ENCODE data around the gene ELOVL2.

ELOVL2 gene

DNA sequence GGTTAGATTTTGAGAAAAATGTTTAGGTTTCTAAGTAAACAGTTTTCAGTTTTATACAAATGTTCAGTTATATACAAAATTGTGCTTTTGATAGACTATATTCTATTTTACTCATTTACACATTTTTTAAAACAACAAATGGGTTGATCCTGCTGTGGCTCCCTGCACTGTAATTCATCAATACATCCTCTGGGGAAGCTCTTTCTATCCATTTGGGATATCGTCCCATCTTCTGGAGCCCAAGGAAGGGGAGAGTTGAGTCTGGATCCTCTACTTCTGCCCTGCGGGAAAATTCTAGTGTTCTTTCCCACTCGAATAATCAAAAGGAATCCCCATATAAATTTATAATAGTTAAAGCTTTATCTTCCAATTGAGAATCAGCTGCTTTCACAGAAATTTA, 82.3 kb downstream of the ELOVL2 start:
- TF ChIP-seq, protein P1, sequence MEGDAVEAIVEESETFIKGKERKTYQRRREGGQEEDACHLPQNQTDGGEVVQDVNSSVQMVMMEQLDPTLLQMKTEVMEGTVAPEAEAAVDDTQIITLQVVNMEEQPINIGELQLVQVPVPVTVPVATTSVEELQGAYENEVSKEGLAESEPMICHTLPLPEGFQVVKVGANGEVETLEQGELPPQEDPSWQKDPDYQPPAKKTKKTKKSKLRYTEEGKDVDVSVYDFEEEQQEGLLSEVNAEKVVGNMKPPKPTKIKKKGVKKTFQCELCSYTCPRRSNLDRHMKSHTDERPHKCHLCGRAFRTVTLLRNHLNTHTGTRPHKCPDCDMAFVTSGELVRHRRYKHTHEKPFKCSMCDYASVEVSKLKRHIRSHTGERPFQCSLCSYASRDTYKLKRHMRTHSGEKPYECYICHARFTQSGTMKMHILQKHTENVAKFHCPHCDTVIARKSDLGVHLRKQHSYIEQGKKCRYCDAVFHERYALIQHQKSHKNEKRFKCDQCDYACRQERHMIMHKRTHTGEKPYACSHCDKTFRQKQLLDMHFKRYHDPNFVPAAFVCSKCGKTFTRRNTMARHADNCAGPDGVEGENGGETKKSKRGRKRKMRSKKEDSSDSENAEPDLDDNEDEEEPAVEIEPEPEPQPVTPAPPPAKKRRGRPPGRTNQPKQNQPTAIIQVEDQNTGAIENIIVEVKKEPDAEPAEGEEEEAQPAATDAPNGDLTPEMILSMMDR (IDR thresholded peaks at IDR 0.05; ENCODE audit: insufficient read depth, low read length, poor library complexity, severe bottlenecking), result no peak
- no peak for TF ChIP-seq EZH2phosphoT487 (conservative IDR thresholded peaks at IDR 0.05; ENCODE audit: low read length)
- Histone ChIP-seq H3K36me3 (ENCODE audit: low read length) (peaks cover 7% of the 10 kb centered on the region; the same call in 1 of the 2 replicates), H3K9me2 (replicated peaks; ENCODE audit: insufficient read depth, low read length) (no peaks in the 10 kb centered on the region), H3K4me2 (ENCODE audit: low read depth, low read length, poor library complexity, severe bottlenecking) (no peak overlapping the region), H3K9me3 (ENCODE audit: insufficient read depth, low read length) (peaks cover 7% of the 10 kb centered on the region; the same call in 1 of the 2 replicates), H4K20me1 (ENCODE audit: low read depth, low read length) (no peaks in the 10 kb centered on the region), H3K79me2 (ENCODE audit: insufficient read depth, low read length) (no peaks in the 10 kb centered on the region), H3K4me3 (ENCODE audit: insufficient read depth, low read length, poor library complexity, severe bottlenecking) (no peak overlapping the region), H3K9ac (ENCODE audit: low read length) (no peak overlapping the region), H3K27me3 (ENCODE audit: low read length) (no peaks in the 10 kb centered on the region; the same call in 1 of the 2 replicates), H3K27ac (ENCODE audit: low read depth, low read length) (no peak overlapping the region), H3F3A (ENCODE audit: insufficient read depth) (no peaks in the 10 kb centered on the region), H2AFZ (ENCODE audit: low read depth, low read length, severe bottlenecking) (no peak overlapping the region)

DNA sequence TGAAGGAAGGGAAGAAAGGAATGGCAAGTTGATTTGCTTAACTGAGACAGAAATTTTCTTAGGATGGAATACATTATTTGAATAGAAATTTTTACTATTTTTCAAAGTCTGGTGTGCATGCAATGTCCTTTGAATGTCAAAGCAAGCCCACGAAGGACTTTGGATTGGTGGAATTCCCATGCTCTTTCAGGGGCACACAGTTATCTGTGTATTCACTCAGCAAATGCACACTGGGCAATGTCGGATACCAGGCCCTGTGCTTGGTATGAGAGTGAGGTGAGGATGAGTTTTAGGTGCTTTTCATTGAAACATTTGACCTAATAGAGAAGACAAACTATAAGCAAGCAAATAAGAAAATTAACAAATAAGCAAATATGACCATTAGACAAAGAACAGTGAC, 83.9 kb downstream of the ELOVL2 start:
- no peak overlapping the region for H3K27ac ChIP-seq (ENCODE audit: low read depth, low read length)
- no peaks in the 10 kb centered on the region for H3K27me3 ChIP-seq (ENCODE audit: low read length)
- H3K4me3 ChIP-seq (ENCODE audit: insufficient read depth, low read length, poor library complexity, severe bottlenecking), result no peak overlapping the region
- no peaks in the 10 kb centered on the region for H3K9me2 ChIP-seq (replicated peaks; ENCODE audit: insufficient read depth, low read length)
- H3K36me3 ChIP-seq (ENCODE audit: low read length), result no peaks in the 10 kb centered on the region
- TF ChIP-seq EZH2phosphoT487 (conservative IDR thresholded peaks at IDR 0.05; ENCODE audit: low read length), result no peak
- TF ChIP-seq, protein P1 (IDR thresholded peaks at IDR 0.05; ENCODE audit: insufficient read depth, low read length, poor library complexity, severe bottlenecking), result no peak
- H3K79me2 ChIP-seq (ENCODE audit: insufficient read depth, low read length), result no peaks in the 10 kb centered on the region
- no peak overlapping the region for H2AFZ ChIP-seq (ENCODE audit: low read depth, low read length, severe bottlenecking)
- no peak overlapping the region for H3K9ac ChIP-seq (ENCODE audit: low read length)
- H3K4me2 ChIP-seq (ENCODE audit: low read depth, low read length, poor library complexity, severe bottlenecking), result no peak overlapping the region
- no peaks in the 10 kb centered on the region for H4K20me1 ChIP-seq (ENCODE audit: low read depth, low read length)
- no peaks in the 10 kb centered on the region for H3F3A ChIP-seq (ENCODE audit: insufficient read depth)
- H3K9me3 ChIP-seq (ENCODE audit: insufficient read depth, low read length), result no peaks in the 10 kb centered on the region

DNA sequence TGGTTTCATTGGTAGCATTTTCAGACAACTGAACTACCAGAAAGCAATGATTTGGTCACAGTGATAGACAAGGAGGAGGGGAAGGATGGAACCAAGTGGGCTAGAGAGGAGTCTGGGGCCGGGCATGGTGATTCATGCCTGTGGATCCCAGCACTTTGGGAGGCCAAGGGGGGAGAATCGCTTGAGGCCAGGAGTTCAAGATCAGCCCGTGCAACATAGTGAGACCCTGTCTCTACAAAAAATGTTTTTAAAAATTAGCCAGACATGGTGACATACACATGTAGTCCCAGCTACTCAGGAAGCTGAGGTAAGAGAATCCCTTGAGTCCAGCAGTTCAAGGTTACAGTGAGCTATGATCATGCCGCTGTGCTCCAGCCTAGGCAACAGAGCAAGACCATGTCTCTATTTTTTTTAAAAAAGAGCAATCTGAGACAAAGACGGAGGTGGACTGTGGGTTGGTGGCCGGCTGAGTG, 86.7 kb downstream of the ELOVL2 start:
- TF ChIP-seq, protein P1 (IDR thresholded peaks at IDR 0.05; ENCODE audit: insufficient read depth, low read length, poor library complexity, severe bottlenecking), result no peak
- TF ChIP-seq EZH2phosphoT487 (conservative IDR thresholded peaks at IDR 0.05; ENCODE audit: low read length), result no peak
- H3K9me3 ChIP-seq (ENCODE audit: insufficient read depth, low read length), result no peaks in the 10 kb centered on the region
- no peak overlapping the region for H2AFZ ChIP-seq (ENCODE audit: low read depth, low read length, severe bottlenecking)
- no peaks in the 10 kb centered on the region for H3K27me3 ChIP-seq (ENCODE audit: low read length)
- no peaks in the 10 kb centered on the region for H4K20me1 ChIP-seq (ENCODE audit: low read depth, low read length)
- H3K4me3 ChIP-seq (ENCODE audit: insufficient read depth, low read length, poor library complexity, severe bottlenecking), result no peak overlapping the region
- no peak overlapping the region for H3K27ac ChIP-seq (ENCODE audit: low read depth, low read length)
- H3F3A ChIP-seq (ENCODE audit: insufficient read depth), result no peaks in the 10 kb centered on the region
- H3K4me2 ChIP-seq (ENCODE audit: low read depth, low read length, poor library complexity, severe bottlenecking), result no peak overlapping the region
- H3K79me2 ChIP-seq (ENCODE audit: insufficient read depth, low read length), result no peaks in the 10 kb centered on the region
- no peaks in the 10 kb centered on the region for H3K9me2 ChIP-seq (replicated peaks; ENCODE audit: insufficient read depth, low read length)
- no peaks in the 10 kb centered on the region for H3K36me3 ChIP-seq (ENCODE audit: low read length)
- no peak overlapping the region for H3K9ac ChIP-seq (ENCODE audit: low read length)

Data from SU-DHL-6 (cell line).